22Rv1 (cell line): ENCODE results near the gene KAT8.

ENCODE experiments used
- H3K27ac ChIP-seq: fragments of 450-650 bp; 2 replicates; pipeline ENCODE4 v1.5.1; 2017
- ZFX ChIP-seq: fragments of 450-650 bp; IDR thresholded peaks from 2 replicates; pipeline ENCODE4 v1.6.1; 2017; ENCODE audit warnings: antibody characterized with exemption, borderline replicate concordance
- TF ChIP-seq, protein P1 (sequence below): fragments of 450-650 bp; IDR thresholded peaks from 2 replicates; pipeline ENCODE4 v1.5.1; 2017; ENCODE audit warnings: mild to moderate bottlenecking

Gene KAT8

DNA sequence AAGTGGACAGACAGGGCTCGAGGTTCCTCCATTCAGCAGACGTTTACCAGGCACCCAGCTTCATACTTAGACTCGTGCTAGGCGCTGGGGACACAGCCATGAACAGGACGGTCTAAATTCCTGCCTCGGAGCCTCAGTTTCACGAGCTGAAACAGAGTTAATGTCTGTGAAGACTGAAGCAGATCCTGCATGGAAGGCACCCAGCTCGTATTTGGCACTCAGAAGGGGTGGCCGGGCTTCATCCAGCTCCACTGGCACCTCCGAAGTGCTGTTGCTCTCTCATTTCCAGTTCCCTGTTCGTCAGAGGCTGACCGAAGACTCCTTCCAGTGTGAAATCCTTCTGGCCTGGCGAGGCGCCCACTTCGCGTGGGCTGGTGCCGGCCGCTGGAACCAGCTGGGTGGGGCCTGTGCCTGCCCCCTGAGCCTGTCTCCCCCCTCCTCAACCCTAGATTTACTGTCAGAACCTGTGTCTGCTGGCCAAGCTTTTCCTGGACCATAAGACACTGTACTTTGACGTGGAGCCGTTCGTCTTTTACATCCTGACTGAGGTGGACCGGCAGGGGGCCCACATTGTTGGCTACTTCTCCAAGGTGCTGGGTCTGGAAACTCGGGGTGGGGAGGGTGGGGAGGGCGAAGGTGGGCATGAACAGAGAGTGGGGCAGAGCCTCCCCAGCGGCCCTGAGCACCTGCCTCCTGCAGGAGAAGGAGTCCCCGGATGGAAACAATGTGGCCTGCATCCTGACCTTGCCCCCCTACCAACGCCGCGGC lies 12.3 kb downstream of the KAT8 start:
- H3K27ac ChIP-seq = peak overlapping the region; percentile 72
- TF ChIP-seq ZFX = no peak
- TF ChIP-seq, protein P1, sequence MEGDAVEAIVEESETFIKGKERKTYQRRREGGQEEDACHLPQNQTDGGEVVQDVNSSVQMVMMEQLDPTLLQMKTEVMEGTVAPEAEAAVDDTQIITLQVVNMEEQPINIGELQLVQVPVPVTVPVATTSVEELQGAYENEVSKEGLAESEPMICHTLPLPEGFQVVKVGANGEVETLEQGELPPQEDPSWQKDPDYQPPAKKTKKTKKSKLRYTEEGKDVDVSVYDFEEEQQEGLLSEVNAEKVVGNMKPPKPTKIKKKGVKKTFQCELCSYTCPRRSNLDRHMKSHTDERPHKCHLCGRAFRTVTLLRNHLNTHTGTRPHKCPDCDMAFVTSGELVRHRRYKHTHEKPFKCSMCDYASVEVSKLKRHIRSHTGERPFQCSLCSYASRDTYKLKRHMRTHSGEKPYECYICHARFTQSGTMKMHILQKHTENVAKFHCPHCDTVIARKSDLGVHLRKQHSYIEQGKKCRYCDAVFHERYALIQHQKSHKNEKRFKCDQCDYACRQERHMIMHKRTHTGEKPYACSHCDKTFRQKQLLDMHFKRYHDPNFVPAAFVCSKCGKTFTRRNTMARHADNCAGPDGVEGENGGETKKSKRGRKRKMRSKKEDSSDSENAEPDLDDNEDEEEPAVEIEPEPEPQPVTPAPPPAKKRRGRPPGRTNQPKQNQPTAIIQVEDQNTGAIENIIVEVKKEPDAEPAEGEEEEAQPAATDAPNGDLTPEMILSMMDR = no peak

DNA sequence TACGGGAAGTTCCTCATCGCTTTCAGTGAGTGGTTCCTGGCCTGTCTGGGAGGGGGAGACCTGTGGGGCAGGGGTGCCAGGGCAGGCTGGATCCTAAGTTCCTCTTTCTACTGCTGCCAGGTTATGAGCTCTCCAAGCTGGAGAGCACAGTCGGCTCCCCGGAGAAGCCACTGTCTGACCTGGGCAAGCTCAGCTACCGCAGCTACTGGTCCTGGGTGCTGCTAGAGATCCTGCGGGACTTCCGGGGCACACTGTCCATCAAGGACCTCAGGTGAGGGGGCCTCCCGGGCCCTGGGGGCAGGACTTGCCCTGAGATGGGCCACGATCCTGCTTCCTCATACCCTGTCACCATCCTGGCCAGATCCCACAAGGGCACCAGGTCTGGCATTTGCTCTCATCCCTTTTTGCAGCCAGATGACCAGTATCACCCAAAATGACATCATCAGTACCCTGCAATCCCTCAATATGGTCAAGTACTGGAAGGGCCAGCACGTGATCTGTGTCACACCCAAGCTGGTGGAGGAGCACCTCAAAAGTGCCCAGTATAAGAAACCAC lies 12.9 kb downstream of the KAT8 start:
- H3K27ac ChIP-seq = peak overlapping the region; percentile 72

DNA sequence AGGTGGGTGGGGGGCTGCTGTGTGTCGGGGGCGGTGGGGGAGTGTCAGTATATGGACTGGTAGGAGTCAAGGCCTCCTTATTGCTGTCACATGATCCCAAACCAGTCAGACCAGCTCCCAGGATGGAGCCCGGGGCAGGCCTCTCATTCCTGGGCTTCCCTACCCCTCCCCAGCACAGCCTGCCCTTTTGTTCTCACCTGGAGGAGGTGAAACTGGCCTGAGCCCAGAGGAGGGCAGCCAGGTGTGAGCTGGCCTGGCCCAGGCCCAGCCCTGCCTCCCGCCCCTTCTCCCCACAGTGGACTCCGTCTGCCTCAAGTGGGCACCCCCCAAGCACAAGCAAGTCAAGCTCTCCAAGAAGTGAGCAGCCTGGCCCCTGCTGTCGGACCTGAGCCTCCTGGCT lies 13.4 kb downstream of the KAT8 start:
- peak overlapping the region; percentile 72 for H3K27ac ChIP-seq

More for the DNA sequence above, 12.9 kb downstream of the KAT8 start:
- TF ChIP-seq ZFX = no peak
- TF ChIP-seq, protein P1 = no peak

DNA sequence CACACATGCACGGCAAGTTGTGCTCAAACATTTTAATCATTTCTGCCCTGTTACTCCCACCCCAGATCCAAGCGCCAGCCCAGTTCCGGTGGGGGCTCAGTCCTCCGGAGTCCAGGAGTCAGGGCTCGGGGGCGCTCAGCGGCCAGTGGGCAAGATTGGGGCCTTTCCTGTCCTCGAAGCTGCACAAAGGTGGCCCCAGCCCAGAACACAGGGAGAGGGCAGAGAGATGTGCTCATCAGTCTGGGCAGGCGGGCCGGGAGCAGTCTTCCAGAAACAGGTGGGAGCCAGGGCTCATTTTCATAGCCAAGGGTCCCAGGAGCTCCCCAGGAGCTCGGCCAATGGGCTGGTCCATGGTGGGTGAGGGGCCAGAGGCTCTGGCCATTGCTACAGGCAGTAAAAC lies 14.0 kb downstream of the KAT8 start:
- H3K27ac ChIP-seq = peak overlapping the region; percentile 72
- no peak for TF ChIP-seq ZFX
- TF ChIP-seq, protein P1 = no peak

More for the DNA sequence above, 13.4 kb downstream of the KAT8 start:
- no peak for TF ChIP-seq ZFX
- TF ChIP-seq, protein P1 = no peak

DNA sequence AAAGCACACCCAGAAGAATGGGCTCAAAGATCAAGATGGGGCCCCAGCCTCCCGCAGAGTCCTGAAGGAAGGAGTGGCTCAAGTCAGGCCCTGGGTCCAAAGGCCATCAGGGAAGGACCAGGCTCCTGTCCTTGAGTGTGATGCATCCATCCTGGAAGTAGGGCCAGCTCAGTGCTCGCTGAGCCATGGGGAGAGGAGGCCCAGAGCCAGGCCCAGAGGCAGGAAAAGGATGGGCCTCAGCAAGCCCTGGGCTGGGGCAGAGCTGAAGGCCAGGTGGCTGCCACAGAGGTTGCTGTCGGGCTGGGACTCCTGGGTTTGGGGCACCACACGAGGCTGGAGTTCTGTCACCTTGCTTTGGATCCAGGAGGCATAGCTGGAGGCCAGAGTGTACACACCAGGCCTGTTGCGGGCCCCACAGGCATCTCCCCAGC lies 14.4 kb downstream of the KAT8 start:
- H3K27ac ChIP-seq = peak overlapping the region; percentile 72
- TF ChIP-seq ZFX = no peak
- TF ChIP-seq, protein P1 = no peak

DNA sequence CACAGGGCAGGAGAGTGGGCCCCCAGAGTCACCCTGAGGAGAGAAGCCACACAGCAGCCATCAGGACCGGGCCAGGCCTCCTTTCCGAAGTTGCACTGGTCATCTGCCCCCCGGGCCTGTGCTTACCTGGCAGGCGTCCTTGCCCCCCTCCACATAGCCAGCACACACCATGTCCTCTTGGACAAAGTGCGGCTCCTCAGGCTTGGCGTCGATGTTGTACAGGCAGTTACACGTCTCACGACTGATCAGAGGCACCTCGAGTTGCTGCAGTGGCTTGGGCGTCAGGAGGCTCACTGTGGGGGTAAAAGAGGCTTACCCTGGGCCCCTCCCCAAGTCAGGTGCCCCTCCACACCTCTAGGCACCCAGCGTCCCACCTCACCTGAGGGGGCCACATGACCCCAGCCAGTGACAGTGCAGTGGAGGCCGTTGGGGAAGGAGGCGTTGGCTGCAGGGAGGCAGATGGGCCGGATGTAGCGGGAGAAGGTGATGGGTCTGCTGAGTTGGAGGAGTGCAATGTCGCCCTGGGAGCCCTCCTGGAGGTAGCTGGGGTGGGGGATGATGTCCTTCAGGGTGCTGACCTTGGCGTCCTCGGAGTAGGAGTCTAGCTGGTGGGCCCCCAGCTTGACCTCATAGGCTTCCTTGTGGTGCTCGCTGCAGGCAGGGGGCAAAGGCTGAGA lies 15.0 kb downstream of the KAT8 start:
- peak overlapping the region; percentile 72 for H3K27ac ChIP-seq
- no peak for TF ChIP-seq ZFX
- TF ChIP-seq, protein P1 = no peak

DNA sequence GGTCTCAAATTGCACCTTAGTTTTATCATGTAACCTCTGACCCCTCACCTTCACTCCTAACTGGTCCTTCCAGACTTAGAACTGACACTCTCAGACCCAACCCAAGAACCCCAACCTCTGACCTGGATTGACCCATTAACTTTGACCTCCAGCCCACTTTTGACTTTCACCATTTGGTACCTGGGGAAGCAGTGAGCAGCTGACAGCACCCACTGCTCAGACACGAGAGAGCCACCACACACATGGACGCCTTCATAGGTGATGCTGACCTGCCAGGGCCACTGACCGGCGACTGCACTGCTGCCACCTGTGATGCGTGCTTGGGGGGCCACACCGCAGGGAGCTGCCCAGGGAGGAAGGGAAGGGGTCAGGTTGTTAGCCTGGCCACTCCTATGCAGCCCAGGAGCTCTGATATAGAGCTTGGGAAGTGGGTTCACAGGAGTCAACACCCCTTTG lies 15.6 kb downstream of the KAT8 start:
- H3K27ac ChIP-seq = no peak overlapping the region
- no peak for TF ChIP-seq ZFX
- TF ChIP-seq, protein P1 = no peak
